Stimulated activated CD4-positive, alpha-beta T cell treated with anti-CD3 and anti-CD28 coated beads, Interleukin-12 subunit alpha, Interleukin-12 subunit beta, amount 100 ng/mL, for 48 hours (primary cell): ENCODE measurements around the gene HMX1.

Experiments used
- DNase-seq, 3 donors: peaks; one replicate each; pipeline ENCODE4 v3.0.0-alpha.2; 2020; ENCODE audit warnings: low read depth in 2 of 3, low spot score in 1 of 3

Gene HMX1

DNA sequence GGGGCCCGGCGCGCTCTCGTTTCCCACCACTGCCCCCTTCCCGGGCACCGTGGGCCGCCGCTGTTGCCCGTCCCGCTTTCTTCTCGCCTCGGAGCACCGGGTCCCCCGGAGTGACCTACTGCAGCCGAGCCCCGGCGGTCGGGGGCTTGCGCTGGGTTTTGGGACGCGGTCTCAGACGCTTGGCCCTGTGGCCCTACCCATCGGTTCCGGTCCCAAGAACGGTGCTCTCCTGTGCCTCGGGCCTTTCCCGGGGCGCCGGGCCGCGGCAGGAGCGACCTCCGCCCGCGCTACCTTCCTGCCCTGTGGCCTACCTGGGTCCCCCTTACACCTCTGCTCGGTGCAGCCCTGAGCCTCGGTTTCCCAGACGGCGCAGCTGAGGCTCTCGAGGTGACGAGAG lies 21.6 kb upstream of the HMX1 start:
- DNase-seq: no peak

DNA sequence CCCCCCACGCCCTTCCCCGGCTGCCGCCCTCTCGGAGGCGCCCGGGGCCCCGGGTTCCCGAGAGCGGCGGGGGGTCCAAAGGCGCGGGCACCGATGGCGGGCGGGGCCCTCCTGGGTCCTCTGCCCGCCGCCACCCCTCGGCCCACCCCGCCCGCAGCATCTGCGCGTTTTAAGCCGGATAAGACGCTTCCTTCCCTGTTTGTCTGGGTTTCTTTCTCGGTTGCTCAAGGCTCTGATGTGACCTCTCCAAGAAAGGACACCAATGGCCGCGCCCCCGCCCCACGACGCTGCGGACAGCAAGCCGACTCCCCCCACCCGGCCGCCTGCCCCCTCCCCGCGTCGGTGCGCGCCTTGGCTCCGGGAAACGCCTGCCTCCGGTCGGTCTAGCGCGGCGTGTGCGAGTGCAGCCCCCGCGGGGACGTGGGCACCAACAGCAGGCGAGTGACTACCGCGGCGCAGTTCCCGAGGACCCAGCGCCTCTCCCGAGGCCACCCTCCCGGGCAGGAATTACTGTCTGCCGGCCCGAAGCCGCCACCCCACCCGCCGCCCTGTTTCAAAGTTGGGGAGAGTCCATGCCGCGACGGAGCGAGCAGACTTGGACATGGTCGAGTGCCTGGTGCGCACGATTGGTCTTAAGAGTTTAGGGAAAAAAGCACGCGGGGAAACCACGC lies 21.1 kb upstream of the HMX1 start:
- no peak for DNase-seq

DNA sequence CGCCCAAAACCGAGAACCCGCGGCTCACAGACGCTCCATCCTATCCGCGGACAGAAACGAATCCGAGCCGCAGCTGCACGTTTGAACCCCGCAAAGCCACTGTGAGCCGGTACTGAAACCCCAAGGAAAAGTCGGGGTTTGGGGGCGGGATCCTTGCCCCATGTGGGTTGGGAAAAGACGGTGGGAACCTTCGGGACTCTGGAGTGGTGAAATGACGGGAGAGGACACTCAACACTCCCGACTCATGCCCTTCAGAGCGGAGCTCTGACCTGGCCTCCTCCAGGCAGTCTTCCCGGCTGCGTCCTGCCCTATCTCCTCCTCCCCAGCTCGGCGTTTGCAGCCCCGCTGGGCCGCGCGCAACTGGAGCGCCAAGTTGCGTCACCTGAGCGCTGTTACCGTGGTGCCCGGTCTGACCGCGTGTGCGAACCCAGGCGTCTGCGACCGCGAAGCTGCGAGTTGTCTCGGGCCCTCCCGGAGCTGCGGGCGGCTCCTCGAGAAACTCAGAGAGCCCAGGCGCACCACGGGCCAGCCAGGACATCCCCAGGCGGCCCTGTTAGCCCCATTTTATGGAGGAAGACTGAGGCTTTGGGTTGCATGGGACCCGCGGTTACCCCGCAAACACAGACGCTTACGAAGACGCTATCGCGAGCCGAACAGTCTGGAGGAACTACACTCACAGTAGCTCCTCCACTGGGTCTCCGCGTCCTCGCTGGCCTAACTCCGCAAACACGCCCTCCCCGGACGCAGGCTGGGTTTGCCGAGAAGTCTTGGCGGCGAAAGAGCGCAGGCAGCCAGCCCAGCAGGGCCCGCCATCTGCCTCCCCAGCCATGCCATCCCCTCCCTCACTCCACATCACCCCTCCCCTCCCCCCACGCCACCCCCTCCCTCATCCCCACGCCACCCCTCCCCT lies 20.3 kb upstream of the HMX1 start:
- DNase-seq: no peak

- no peak for DNase-seq
These were observed 19.6 kb upstream of the HMX1 start for GRCh38 chr4:8891255-8891645.

GRCh38 chr4:8888856-8889255 lies 17.2 kb upstream of the HMX1 start:
- no peak for DNase-seq

DNA sequence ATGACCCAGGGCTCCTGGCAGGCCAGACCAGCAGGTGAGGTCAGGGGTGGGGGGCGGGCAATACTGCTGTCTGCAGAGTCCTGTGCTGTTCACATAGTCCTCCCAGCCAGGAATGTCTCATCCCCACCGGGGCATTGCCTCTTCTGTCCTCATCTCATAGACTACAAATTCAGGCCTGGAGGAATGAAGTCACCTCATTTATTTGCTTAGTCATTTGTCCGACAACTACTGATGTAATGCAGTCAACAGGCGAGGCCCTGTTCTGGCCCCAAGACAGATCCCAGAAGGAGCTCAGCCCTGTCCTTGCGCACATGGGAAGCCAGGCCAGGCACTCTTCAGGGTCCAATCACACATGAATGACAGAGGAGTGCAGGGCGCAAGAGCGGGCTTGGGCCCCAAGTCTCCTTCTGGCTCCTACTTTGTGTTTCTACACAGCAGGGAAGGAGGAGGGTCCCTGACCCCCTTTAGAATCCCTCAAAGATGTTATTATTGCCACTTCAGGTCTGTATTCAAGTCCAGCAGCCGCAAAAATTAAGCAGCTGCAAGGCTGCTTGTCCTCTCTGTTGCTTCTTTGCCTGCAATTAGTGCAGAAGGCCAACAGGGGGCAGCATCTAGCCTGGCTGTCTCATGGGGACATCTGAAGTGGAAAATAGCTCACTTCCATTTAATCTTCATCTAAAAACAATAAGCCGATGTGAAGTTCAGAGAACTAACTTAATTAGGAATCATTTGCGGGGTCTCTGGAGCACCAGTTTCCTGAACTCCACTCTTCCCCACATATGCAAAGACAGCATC lies 15.2 kb upstream of the HMX1 start:
- DNase-seq: no peak

- DNase-seq: no peak
These were observed 10.6 kb upstream of the HMX1 start for GRCh38 chr4:8882239-8882638.

GRCh38 chr4:8880851-8881250 lies 9.2 kb upstream of the HMX1 start:
- no peak for DNase-seq

GRCh38 chr4:8879574-8879973 lies 7.9 kb upstream of the HMX1 start:
- no peak for DNase-seq

DNA sequence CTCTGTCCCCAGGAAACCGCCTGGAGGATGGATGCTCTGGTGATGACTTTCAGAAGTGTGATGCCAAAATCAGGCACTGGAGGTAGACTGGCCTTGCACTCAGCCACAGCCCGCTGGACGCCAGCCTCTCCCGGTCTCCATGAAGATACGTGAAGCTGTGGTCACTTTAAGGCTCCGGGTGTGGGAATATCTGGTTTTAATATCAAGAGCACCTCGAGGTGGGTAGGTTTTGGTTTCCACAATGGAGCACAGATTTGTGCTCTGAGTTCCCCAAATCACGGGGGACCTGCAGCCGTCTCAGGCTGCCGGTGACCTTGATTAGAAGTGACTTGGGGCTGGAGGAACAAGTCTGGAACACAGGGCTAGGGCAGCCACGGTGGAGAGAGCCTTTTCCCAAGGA lies 6.8 kb upstream of the HMX1 start:
- no peak for DNase-seq

- DNase-seq: no peak
These were observed 6.1 kb upstream of the HMX1 start for GRCh38 chr4:8877780-8878040.

- no peak for DNase-seq
These were observed 5.5 kb upstream of the HMX1 start for GRCh38 chr4:8876982-8877779.

- no peak for DNase-seq
These were observed 3.4 kb upstream of the HMX1 start for GRCh38 chr4:8874896-8875680.

- no peak for DNase-seq
These were observed 2.6 kb upstream of the HMX1 start for GRCh38 chr4:8874003-8874895.

DNA sequence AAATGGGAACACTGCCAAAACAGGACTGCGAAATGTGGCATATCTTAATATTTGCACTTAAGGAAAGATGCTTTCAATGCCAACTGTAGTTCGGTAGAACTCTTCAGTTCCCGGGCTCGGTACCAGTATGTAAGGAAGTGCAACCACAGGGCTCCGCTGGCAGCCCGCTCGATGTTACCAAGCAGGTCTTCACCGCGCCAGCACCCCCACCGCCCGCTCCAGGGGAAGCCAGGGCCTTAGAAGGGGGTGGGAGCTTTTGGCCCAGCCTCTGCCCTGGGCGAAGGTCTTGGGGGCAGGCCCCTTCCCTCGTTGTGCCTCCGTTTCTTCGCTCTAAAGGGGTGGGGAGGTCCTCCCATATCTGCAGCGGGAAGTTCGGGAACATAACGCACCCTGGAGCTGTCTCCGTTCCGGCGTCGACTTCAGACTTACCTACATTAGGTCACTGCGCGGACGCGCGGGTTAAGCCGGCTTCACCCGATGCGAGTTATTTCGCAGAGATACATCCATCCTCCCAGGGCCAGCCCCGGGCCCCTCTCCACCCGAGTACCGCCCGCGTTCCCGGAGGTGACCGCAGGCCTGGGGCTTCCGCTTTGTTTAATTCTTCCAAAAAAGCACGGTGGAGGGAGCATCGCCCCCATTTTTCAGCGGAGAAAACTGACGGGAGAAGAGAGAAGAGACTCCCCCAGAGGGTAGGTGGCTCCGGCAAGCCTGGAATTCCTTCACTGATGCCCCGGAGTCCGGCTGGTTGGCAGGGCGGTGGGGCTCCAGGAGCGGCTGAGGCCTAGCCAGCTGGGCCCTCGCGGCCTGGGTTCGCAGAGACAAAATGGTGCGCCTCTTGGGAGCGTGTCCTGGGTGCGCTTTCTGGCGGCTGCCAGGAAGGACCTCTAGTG lies 1.0 kb upstream of the HMX1 start:
- no peak for DNase-seq

GRCh38 chr4:8870647-8871416 lies 807 bp downstream of the HMX1 start:
- DNase-seq: no peak

- no peak for DNase-seq
These were observed 1.6 kb downstream of the HMX1 start for GRCh38 chr4:8869898-8870646.
